Dendritic cell treated with granulocyte-macrophage colony-stimulating factor and Interleukin-4, amounts not matched to agents 40 ng/mL and 50 ng/mL, for 4 days (primary cell): ENCODE measurements around the gene TAS1R1.

Experiments
- H3K27ac Mint-ChIP-seq: one replicate; pipeline ENCODE4 v1.8.0; 2022; ENCODE audit warnings: mild to moderate bottlenecking, mixed read lengths
- H3K27me3 Mint-ChIP-seq: one replicate; pipeline ENCODE4 v1.8.0; 2022; ENCODE audit warnings: mild to moderate bottlenecking, mixed read lengths
- H3K36me3 Mint-ChIP-seq: one replicate; pipeline ENCODE4 v1.8.0; 2022; ENCODE audit warnings: low read depth, mixed read lengths
- H3K4me1 Mint-ChIP-seq: one replicate; pipeline ENCODE4 v1.8.0; 2022; ENCODE audit warnings: low read depth, mixed read lengths
- H3K4me3 Mint-ChIP-seq: one replicate; pipeline ENCODE4 v1.8.0; 2022; ENCODE audit warnings: mild to moderate bottlenecking, moderate library complexity, mixed read lengths
- H3K9me3 Mint-ChIP-seq: one replicate; pipeline ENCODE4 v1.8.0; 2022; ENCODE audit warnings: mixed read lengths
- intact Hi-C: fragments of 100-400 bp; cut with micrococcal nuclease; formaldehyde crosslinking; loops from one replicate; pipeline ENCODE4 v1.15.0; 2022

The TAS1R1 gene

GRCh38 chr1:6572653-6573383 is 17.7 kb downstream of the TAS1R1 start:
- H3K9me3 Mint-ChIP-seq = peaks cover 11% of the 10 kb centered on the region
- intact Hi-C loops = no loop called here
- peaks cover 33% of the 10 kb centered on the region for H3K27me3 Mint-ChIP-seq
- H3K36me3 Mint-ChIP-seq = no peaks in the 10 kb centered on the region
- H3K27ac Mint-ChIP-seq = no peak overlapping the region
- no peaks in the 10 kb centered on the region for H3K4me1 Mint-ChIP-seq
- H3K4me3 Mint-ChIP-seq = no peak overlapping the region

GRCh38 chr1:6574025-6574620 is 19.0 kb downstream of the TAS1R1 start:
- H3K9me3 Mint-ChIP-seq = peaks cover 11% of the 10 kb centered on the region
- H3K4me1 Mint-ChIP-seq = peaks cover 4% of the 10 kb centered on the region
- no peaks in the 10 kb centered on the region for H3K36me3 Mint-ChIP-seq
- intact Hi-C loops = no loop called here
- H3K27ac Mint-ChIP-seq = no peak overlapping the region
- peaks cover 27% of the 10 kb centered on the region for H3K27me3 Mint-ChIP-seq
- no peak overlapping the region for H3K4me3 Mint-ChIP-seq

GRCh38 chr1:6574818-6575217 is 19.7 kb downstream of the TAS1R1 start:
- H3K27ac Mint-ChIP-seq = no peak overlapping the region
- peaks cover 11% of the 10 kb centered on the region for H3K9me3 Mint-ChIP-seq
- peaks cover 20% of the 10 kb centered on the region for H3K27me3 Mint-ChIP-seq
- H3K4me1 Mint-ChIP-seq = peaks cover 10% of the 10 kb centered on the region
- H3K4me3 Mint-ChIP-seq = no peak overlapping the region
- H3K36me3 Mint-ChIP-seq = peaks cover 3% of the 10 kb centered on the region
- intact Hi-C loops = no loop called here

GRCh38 chr1:6577831-6578525 is 22.9 kb downstream of the TAS1R1 start:
- intact Hi-C loops = no loop called here
- Mint-ChIP-seq H3K4me3 (no peak overlapping the region), H3K9me3 (no peaks in the 10 kb centered on the region), H3K27me3 (peaks cover under 1% of the 10 kb centered on the region), H3K4me1 (peaks cover 39% of the 10 kb centered on the region), H3K36me3 (peaks cover 17% of the 10 kb centered on the region), H3K27ac (no peak overlapping the region)

GRCh38 chr1:6578624-6579373 is 23.7 kb downstream of the TAS1R1 start:
- Mint-ChIP-seq H3K36me3 (peaks cover 22% of the 10 kb centered on the region), H3K9me3 (no peaks in the 10 kb centered on the region), H3K27ac (peak overlapping the region; percentile 100), H3K27me3 (no peaks in the 10 kb centered on the region), H3K4me3 (no peak overlapping the region), H3K4me1 (peaks cover 40% of the 10 kb centered on the region)
- intact Hi-C loops = loop anchor here (1.0 kb wide), 1 partner anchor 24 kb away; the partner anchor contains the start of gene NOL9

- intact Hi-C loops = loop anchor here (1.0 to 2.0 kb wide), 2 partner anchors 25 to 45 kb away; partner anchors contain the start of genes NOL9 and THAP3
- Mint-ChIP-seq H3K4me1 (peaks cover 45% of the 10 kb centered on the region), H3K27ac (peak within 1 kb of the TSS; percentile 100)
These were observed 24.4 kb downstream of the TAS1R1 start, which contains the start of gene ZBTB48 for GRCh38 chr1:6579374-6580118. ZBTB48 (plus strand) TSS chr1:6579994; CDS start chr1:6580610, 616 bp downstream.

GRCh38 chr1:6580119-6580592 is 25.0 kb downstream of the TAS1R1 start:
- peaks cover 35% of the 10 kb centered on the region for H3K36me3 Mint-ChIP-seq
- intact Hi-C loops = loop anchor here (2.0 kb wide), 1 partner anchor 45 kb away; the partner anchor contains the start of gene THAP3
- H3K4me1 Mint-ChIP-seq = peaks cover 51% of the 10 kb centered on the region
- no peaks in the 10 kb centered on the region for H3K9me3 Mint-ChIP-seq
- peak overlapping the region; percentile 100 for H3K27ac Mint-ChIP-seq
- H3K27me3 Mint-ChIP-seq = no peaks in the 10 kb centered on the region
- H3K4me3 Mint-ChIP-seq = peak overlapping the region; percentile 100

More at GRCh38 chr1:6579374-6580118, 24.4 kb downstream of the TAS1R1 start, which contains the start of gene ZBTB48:
- H3K27me3 Mint-ChIP-seq = no peaks in the 10 kb centered on the region
- peaks cover 29% of the 10 kb centered on the region for H3K36me3 Mint-ChIP-seq
- no peaks in the 10 kb centered on the region for H3K9me3 Mint-ChIP-seq
- H3K4me3 Mint-ChIP-seq = peak within 1 kb of the TSS; percentile 100

- Mint-ChIP-seq H3K36me3 (peaks cover 41% of the 10 kb centered on the region), H3K27me3 (no peaks in the 10 kb centered on the region), H3K27ac (peak overlapping the region; percentile 100), H3K9me3 (no peaks in the 10 kb centered on the region), H3K4me3 (peak overlapping the region; percentile 100), H3K4me1 (peaks cover 58% of the 10 kb centered on the region)
- intact Hi-C loops = loop anchor here (2.0 kb wide), 1 partner anchor 44 kb away; the partner anchor contains the start of gene THAP3
These were observed 25.7 kb downstream of the TAS1R1 start for GRCh38 chr1:6580593-6581409.

- intact Hi-C loops = loop anchor here (2.0 kb wide), 1 partner anchor 43 kb away; the partner anchor contains the start of gene THAP3
- Mint-ChIP-seq H3K27ac (peak overlapping the region; percentile 100), H3K27me3 (no peaks in the 10 kb centered on the region), H3K9me3 (no peaks in the 10 kb centered on the region), H3K36me3 (peaks cover 51% of the 10 kb centered on the region), H3K4me1 (peaks cover 63% of the 10 kb centered on the region), H3K4me3 (peak overlapping the region; percentile 100)
These were observed 26.6 kb downstream of the TAS1R1 start for GRCh38 chr1:6581561-6582305.

GRCh38 chr1:6582370-6582769 is 27.3 kb downstream of the TAS1R1 start:
- Mint-ChIP-seq H3K27ac (peak overlapping the region; percentile 100), H3K9me3 (no peaks in the 10 kb centered on the region), H3K4me1 (peaks cover 69% of the 10 kb centered on the region), H3K4me3 (peak overlapping the region; percentile 100), H3K36me3 (peaks cover 57% of the 10 kb centered on the region), H3K27me3 (no peaks in the 10 kb centered on the region)
- intact Hi-C loops = no loop called here

GRCh38 chr1:6584126-6585080 is 29.3 kb downstream of the TAS1R1 start:
- Mint-ChIP-seq H3K36me3 (peaks cover 77% of the 10 kb centered on the region), H3K27me3 (no peaks in the 10 kb centered on the region), H3K27ac (peak overlapping the region; percentile 4), H3K4me1 (peaks cover 83% of the 10 kb centered on the region), H3K9me3 (no peaks in the 10 kb centered on the region), H3K4me3 (no peak overlapping the region)
- intact Hi-C loops = no loop called here
